Inflammatory macrophage treated with lipopolysaccharide for 4 hours (primary cell): Measurements from ENCODE around the gene DNAJC3.
A peak's percentile ranks its signal among the peaks of the same experiment; 100 is the strongest.
"Not testable (repeated sequence)": the region's sequence is repeated elsewhere in the genome, so short reads cannot be mapped to it uniquely, and the experiment has no call there.

ENCODE experiments used
- DNase-seq: peaks from one replicate; pipeline ENCODE4 v3.0.0-alpha.2; 2020

Gene DNAJC3

GRCh38 chr13:95676105-95676761, 706 bp upstream of the DNAJC3 start:
- peak; percentile 69 for DNase-seq

GRCh38 chr13:95677564-95678266, 776 bp downstream of the DNAJC3 start:
- DNase-seq, result peak; percentile 43

- DNase-seq, result no peak
Measured at GRCh38 chr13:95678967-95679366, 2.0 kb downstream of the DNAJC3 start.

GRCh38 chr13:95679722-95680121, 2.8 kb downstream of the DNAJC3 start:
- DNase-seq, result peak; percentile 41

- DNase-seq, result peak; percentile 57
Measured at GRCh38 chr13:95684418-95684817, 7.5 kb downstream of the DNAJC3 start.

- DNase-seq, result not testable (repeated sequence)
Measured at GRCh38 chr13:95684960-95685359, 8.0 kb downstream of the DNAJC3 start.

GRCh38 chr13:95689582-95689926, 12.6 kb downstream of the DNAJC3 start:
- DNase-seq, result no peak

- DNase-seq, result not testable (repeated sequence)
Measured at GRCh38 chr13:95690986-95691385, 14.0 kb downstream of the DNAJC3 start.

GRCh38 chr13:95697052-95697680, 20.2 kb downstream of the DNAJC3 start:
- DNase-seq, result peak; percentile 30

GRCh38 chr13:95698047-95698749, 21.3 kb downstream of the DNAJC3 start:
- DNase-seq, result no peak

GRCh38 chr13:95703576-95703975, 26.6 kb downstream of the DNAJC3 start:
- DNase-seq, result no peak

GRCh38 chr13:95704510-95704909, 27.6 kb downstream of the DNAJC3 start:
- DNase-seq, result no peak

- DNase-seq, result no peak
Measured at GRCh38 chr13:95706356-95706755, 29.4 kb downstream of the DNAJC3 start.

- no peak for DNase-seq
Measured at GRCh38 chr13:95707035-95707434, 30.1 kb downstream of the DNAJC3 start.

- peak; percentile 69 for DNase-seq
Measured at GRCh38 chr13:95707442-95708390, 30.8 kb downstream of the DNAJC3 start.

GRCh38 chr13:95708391-95708774, 31.4 kb downstream of the DNAJC3 start:
- peak; percentile 46 for DNase-seq

GRCh38 chr13:95708811-95709500, 32.0 kb downstream of the DNAJC3 start:
- peak; percentile 49 for DNase-seq

- peak; percentile 66 for DNase-seq
Measured at GRCh38 chr13:95710313-95710712, 33.4 kb downstream of the DNAJC3 start.

GRCh38 chr13:95712846-95713245, 35.9 kb downstream of the DNAJC3 start:
- DNase-seq, result peak; percentile 84

- DNase-seq, result no peak
Measured at GRCh38 chr13:95713651-95714050, 36.7 kb downstream of the DNAJC3 start.

GRCh38 chr13:95714142-95714832, 37.3 kb downstream of the DNAJC3 start:
- peak; percentile 93 for DNase-seq
